ENCODE data around the gene CADM1. TPM values are rescaled to one million over a fixed set of nuclear protein-coding genes. Genes with fewer than 3 reads are reported as not detected.

CADM1 gene
- total and polyA plus RNA-seq, 9 donors: 6.6 to 61.2 (median 17.2) TPM

- DNase-seq: no peak
- Histone ChIP-seq H3K4me3 (no peak overlapping the region), H3K36me3 (no peaks in the 10 kb centered on the region), H3K27me3 (no peaks in the 10 kb centered on the region), H3K4me1 (ENCODE audit: insufficient read depth) (no peaks in the 10 kb centered on the region), H3K27ac (no peak overlapping the region), H3K9me3 (no peaks in the 10 kb centered on the region)
- TF ChIP-seq EP300 (IDR thresholded peaks at IDR 0.05) (no peak), POLR2A (IDR thresholded peaks at IDR 0.05) (no peak), CTCF (IDR thresholded peaks at IDR 0.05) (no peak)
- intact Hi-C loops (cut with DNase I): no loop called here
Measured at GRCh38 chr11:115257270-115257669, 246.9 kb downstream of the CADM1 start.

- Histone ChIP-seq H3K27me3 (no peaks in the 10 kb centered on the region), H3K4me3 (no peak overlapping the region), H3K4me1 (ENCODE audit: insufficient read depth) (no peaks in the 10 kb centered on the region), H3K36me3 (no peaks in the 10 kb centered on the region), H3K27ac (no peak overlapping the region), H3K9me3 (no peaks in the 10 kb centered on the region)
- TF ChIP-seq POLR2A (IDR thresholded peaks at IDR 0.05): no peak
- TF ChIP-seq CTCF (IDR thresholded peaks at IDR 0.05): no peak
- no peak for TF ChIP-seq EP300 (IDR thresholded peaks at IDR 0.05)
- no peak for DNase-seq
- intact Hi-C loops (cut with DNase I): no loop called here
- 58 to 64% (median 60%) methylated on average over 7 of the region's 7 CpGs for WGBS, 3 donors
Measured at GRCh38 chr11:115256397-115257197, 247.6 kb downstream of the CADM1 start.

GRCh38 chr11:115255006-115255762 lies 249.0 kb downstream of the CADM1 start:
- no peaks in the 10 kb centered on the region for H3K4me1 ChIP-seq (ENCODE audit: insufficient read depth)
- no peak overlapping the region for H3K27ac ChIP-seq
- H3K27me3 ChIP-seq: no peaks in the 10 kb centered on the region
- no peak for DNase-seq
- no peaks in the 10 kb centered on the region for H3K36me3 ChIP-seq
- no peaks in the 10 kb centered on the region for H3K9me3 ChIP-seq
- H3K4me3 ChIP-seq: no peak overlapping the region
- 74 to 80% (median 79%) methylated on average over 9 of the region's 9 CpGs for WGBS, 3 donors
- TF ChIP-seq EP300 (IDR thresholded peaks at IDR 0.05) (no peak), CTCF (IDR thresholded peaks at IDR 0.05) (no peak), POLR2A (IDR thresholded peaks at IDR 0.05) (no peak)
- intact Hi-C loops (cut with DNase I): no loop called here

- 45 to 64% (median 51%) methylated on average over 4 of the region's 4 CpGs for WGBS, 3 donors
- no peak overlapping the region for H3K4me3 ChIP-seq
- no peak overlapping the region for H3K27ac ChIP-seq
- H3K4me1 ChIP-seq (ENCODE audit: insufficient read depth): no peaks in the 10 kb centered on the region
- intact Hi-C loops (cut with DNase I): no loop called here
- H3K9me3 ChIP-seq: no peaks in the 10 kb centered on the region
- no peaks in the 10 kb centered on the region for H3K36me3 ChIP-seq
- no peak for DNase-seq
- TF ChIP-seq EP300 (IDR thresholded peaks at IDR 0.05): no peak
- no peaks in the 10 kb centered on the region for H3K27me3 ChIP-seq
Measured at GRCh38 chr11:115251126-115251525, 253.1 kb downstream of the CADM1 start.
